Kidney glomerular epithelial cell (primary cell): ENCODE data around the gene ABTB2.

Source experiments
- DNase-seq: peaks from one replicate; lab custom pipeline; 2025; lab: John Stamatoyannopoulos, UW

Gene ABTB2

GRCh38 chr11:34148504-34149165 lies 209.2 kb downstream of the ABTB2 start:
- DNase-seq = no peak

GRCh38 chr11:34147581-34147980 lies 210.2 kb downstream of the ABTB2 start:
- DNase-seq = no peak

DNA sequence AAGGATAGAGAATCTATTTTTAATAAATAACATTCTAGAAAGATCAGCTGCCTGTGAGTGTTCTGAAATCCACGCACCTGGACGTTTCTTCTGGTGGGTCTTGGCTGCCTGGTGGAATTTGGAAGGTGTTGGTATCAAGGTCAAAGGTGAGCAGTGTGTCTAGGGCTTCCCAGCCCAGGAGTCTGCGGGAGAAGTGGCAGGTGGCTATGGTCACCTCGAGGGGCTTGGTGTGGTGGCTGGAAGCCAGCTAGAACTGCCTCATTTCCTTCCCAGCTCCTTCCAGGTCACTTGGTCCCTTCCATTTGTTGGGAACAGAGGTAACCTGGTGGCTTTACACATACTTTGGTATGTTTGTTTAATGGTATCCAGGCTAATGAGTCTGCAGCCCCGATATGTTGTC lies 210.9 kb downstream of the ABTB2 start:
- DNase-seq = no peak

DNA sequence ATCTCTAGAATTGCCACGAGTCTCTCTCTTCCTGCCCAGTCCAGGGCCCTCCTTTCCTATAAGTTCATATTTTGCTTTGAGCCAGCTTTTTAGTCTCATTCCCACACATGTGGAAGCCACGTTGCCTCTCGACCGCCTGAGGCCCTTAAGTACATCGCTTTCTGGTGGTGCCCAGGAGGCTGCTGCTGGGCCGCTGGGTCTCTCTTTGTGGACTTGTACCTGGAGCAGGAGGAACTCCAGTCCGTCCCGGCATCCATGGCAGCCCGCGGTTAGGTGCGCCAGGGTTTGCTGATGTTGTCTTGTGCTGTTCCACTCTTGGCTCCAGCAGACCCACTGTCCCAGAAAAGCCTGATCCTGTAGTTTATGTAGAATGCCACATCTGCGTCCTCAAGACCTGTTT lies 211.4 kb downstream of the ABTB2 start:
- no peak for DNase-seq

GRCh38 chr11:34145847-34146381 lies 211.9 kb downstream of the ABTB2 start:
- no peak for DNase-seq

GRCh38 chr11:34145073-34145472 lies 212.7 kb downstream of the ABTB2 start:
- DNase-seq = no peak

- no peak for DNase-seq
These were observed 214.8 kb downstream of the ABTB2 start for GRCh38 chr11:34143048-34143447.

DNA sequence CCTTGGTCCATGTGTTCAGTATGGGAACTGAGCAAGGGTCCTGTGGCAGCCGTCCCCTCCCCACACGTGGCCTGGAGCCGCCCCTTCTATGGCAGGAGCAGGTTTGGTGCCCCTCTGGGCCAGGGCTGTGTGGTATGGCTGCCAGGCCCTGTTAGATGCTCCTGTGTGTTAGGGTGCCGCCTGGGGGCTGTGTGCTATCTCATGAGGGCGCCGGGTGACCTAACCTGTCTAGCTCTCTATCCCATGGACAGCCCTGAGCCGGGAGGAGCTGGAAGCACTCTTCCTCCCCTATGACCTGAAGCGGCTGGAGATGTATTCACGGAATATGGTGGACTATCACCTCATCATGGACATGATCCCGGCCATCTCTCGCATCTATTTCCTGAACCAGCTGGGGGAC lies 217.7 kb downstream of the ABTB2 start:
- no peak for DNase-seq

GRCh38 chr11:34139346-34139745 lies 218.5 kb downstream of the ABTB2 start:
- DNase-seq = no peak

DNA sequence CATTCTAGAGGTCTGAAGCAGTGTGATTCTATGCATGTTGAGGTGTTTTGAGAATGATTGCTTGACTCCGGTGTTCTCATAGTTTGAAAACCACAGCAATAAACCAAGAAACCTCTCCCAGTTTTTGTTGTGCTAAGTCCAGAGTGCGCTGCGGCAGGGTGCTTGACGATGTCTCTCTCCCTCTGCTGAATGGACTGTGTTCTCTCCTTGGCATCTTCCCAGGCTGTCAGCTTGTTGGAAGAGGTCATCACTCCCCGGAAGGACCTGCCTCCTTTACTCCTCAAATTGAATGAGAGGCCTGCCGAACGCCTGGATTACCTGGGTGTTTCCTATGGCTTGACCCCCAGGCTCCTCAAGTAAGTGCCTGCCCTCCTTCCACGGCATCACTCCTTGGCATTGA lies 221.4 kb downstream of the ABTB2 start:
- no peak for DNase-seq

DNA sequence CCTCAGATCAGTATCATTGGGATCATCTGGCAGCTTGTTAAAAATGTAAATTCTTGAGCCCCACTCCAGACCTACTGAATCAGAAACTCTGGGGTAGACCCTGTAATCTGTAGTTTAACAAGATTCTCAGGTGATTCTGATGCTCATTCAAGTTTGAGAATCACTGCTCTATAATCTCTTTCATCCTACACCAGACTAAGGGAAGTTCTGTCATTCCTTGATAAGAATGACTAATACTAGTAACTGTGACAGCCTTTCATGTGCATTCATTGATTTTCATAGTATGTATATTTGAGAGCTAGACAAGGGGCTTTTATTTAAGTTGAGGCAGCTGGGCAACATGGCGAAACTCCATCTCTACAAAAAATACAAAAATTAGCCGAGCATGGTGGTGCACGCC lies 222.4 kb downstream of the ABTB2 start:
- DNase-seq = no peak

GRCh38 chr11:34134765-34135164 lies 223.0 kb downstream of the ABTB2 start:
- DNase-seq = no peak

- no peak for DNase-seq
These were observed 225.4 kb downstream of the ABTB2 start for GRCh38 chr11:34132261-34132965.

DNA sequence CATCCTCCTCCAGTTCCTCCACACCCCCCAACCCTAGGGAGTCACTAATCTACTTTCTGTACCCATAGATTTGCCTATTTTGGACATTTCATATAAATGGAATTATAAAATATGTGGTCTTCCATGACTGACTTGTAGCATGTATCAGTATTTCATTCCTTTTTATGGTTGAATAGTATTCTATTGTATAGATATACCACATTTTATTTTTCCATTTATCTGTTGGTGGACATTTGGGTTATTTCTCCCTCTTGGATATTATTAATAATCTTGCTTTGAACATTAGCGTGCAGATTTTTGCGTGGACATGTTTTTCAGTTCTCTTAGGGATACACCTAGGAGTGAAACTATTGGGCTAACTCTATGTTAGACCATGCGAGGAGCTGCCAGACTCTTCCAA lies 229.0 kb downstream of the ABTB2 start:
- no peak for DNase-seq

DNA sequence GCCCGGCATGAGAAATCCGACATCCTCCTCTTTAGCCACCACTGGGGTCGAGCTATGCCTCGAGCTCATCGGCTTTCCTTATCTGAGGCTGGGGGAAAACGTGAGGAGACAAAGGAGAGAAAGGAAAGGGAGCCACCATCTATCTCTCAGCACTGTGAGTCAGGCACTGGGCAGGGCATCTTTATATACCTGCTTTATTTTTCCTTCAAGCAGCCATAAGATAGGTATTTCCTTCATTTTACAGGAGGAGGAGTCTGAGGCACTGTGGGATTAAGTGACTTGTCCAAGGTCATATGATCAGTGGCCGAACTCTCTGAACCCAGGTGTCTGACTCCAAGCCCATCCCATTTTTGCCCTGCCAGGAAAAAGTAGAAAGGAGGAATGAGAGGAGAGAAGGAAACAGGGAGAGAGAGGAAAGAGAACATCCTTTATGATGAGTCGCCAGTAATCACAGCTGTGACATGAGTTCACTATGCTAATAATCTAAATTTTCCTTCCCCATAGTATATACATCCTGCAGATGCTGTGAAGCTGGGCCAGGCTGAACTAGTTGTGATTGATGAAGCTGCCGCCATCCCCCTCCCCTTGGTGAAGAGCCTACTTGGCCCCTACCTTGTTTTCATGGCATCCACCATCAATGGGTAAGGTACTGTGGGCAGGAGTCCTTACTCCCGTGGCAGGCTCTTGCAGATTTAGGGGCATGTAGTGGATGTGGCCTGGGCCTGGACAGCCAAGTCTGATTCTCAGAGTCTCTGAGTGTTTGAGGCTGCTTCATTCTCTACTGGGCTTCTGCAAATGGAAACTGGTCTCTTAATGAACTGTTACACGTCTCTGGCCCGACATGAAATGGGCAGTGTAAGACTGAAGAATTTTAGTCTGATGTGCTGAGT lies 230.6 kb downstream of the ABTB2 start:
- DNase-seq = no peak

GRCh38 chr11:34124885-34125668 lies 232.7 kb downstream of the ABTB2 start:
- DNase-seq = no peak

- DNase-seq = no peak
These were observed 237.2 kb downstream of the ABTB2 start for GRCh38 chr11:34120651-34121050.

DNA sequence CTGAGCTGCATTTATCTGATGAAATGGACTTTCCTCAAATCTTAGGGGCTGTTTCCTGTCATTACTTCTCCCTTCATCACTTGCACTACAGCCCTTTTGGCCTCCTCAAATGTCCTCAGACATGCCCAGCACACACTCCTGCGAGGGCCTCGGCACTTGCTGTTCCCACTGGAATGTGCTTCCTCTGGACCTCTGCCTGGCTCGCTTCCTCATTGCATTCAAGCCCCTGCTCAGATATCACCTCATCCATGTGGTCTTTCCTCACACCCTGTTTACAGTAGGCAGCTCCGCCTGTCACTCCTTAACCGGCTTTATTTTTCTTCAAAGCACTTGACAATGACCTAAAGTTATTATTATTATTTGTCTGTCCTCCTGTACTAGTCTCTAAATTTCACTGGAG lies 243.3 kb downstream of the ABTB2 start:
- no peak for DNase-seq

- DNase-seq = no peak
These were observed 243.8 kb downstream of the ABTB2 start for GRCh38 chr11:34114014-34114413.

GRCh38 chr11:34111722-34112270 lies 246.0 kb downstream of the ABTB2 start:
- no peak for DNase-seq

- DNase-seq = peak; percentile 33
These were observed 251.8 kb downstream of the ABTB2 start for GRCh38 chr11:34105957-34106504.
